ENCODE measurements around the gene SMIM13. TPM values are rescaled to one million over a fixed set of nuclear protein-coding genes. Genes with fewer than 3 reads are reported as not detected.

Gene SMIM13
- total RNA-seq, 1 donor from 2014 or later, result 5.8 TPM

GRCh38 chr6:11174242-11174611, 80.6 kb downstream of the SMIM13 start:
- no peaks in the 10 kb centered on the region for H3K27me3 Mint-ChIP-seq
- no peak for TF ChIP-seq CTCF (IDR thresholded peaks at IDR 0.05)
- CTCF ChIA-PET, result interaction anchor here (1.3 to 7.5 kb wide), 3 partner anchors 285 to 401 kb away, joined by 5 to 157 read pairs (median 6); no protein-coding TSS in a partner anchor
- POLR2A ChIA-PET, result interaction anchor here (1.3 kb wide), 1 partner anchor 207 kb away, joined by 4 read pairs; no protein-coding TSS in a partner anchor
- no peak overlapping the region for H3K27ac Mint-ChIP-seq
- no peak overlapping the region for H3K4me3 Mint-ChIP-seq
- ATAC-seq (ENCODE audit: low read depth), result no peak
- intact Hi-C loops (cut with micrococcal nuclease), result loop anchor here (5.0 kb wide), 1 partner anchor 148 kb away; no protein-coding TSS in a partner anchor
- peaks cover 9% of the 10 kb centered on the region for H3K4me1 Mint-ChIP-seq
- no peak for DNase-seq
- H3K9me3 Mint-ChIP-seq, result no peaks in the 10 kb centered on the region
- no peaks in the 10 kb centered on the region for H3K36me3 Mint-ChIP-seq (ENCODE audit: low read depth)

DNA sequence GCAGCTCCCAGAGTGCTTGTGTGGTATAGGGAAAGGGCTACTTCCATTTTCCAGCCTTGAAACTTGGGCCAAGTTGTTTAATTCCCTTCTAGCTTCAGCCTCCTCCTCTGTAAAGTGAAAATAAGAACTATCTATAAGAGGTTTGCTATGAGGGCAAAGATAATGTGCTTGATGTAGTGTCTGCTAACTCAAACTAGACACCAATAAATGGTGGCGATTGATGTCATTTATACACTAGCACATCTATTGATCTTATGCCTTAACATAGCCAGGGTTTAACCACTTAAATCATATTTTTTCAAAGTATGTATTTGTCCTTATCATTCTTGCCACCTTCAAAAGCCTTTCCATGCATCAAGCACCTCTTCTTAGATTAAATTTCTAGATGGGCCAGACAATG, 83.6 kb downstream of the SMIM13 start:
- H3K9me3 Mint-ChIP-seq, result peaks cover 4% of the 10 kb centered on the region
- H3K36me3 Mint-ChIP-seq (ENCODE audit: low read depth), result peaks cover 9% of the 10 kb centered on the region
- no peaks in the 10 kb centered on the region for H3K27me3 Mint-ChIP-seq
- ATAC-seq (ENCODE audit: low read depth), result no peak
- no peak for DNase-seq
- TF ChIP-seq CTCF (IDR thresholded peaks at IDR 0.05), result no peak
- ChIA-PET POLR2A (no interaction called here), CTCF (interaction anchor here (2.2 kb wide), 1 partner anchor 319 kb away, joined by 11 read pairs; no protein-coding TSS in a partner anchor)
- no peak overlapping the region for H3K27ac Mint-ChIP-seq
- intact Hi-C loops (cut with micrococcal nuclease), result loop anchor here (5.0 kb wide), 1 partner anchor 40 kb away; no protein-coding TSS in a partner anchor
- H3K4me3 Mint-ChIP-seq, result no peak overlapping the region
- peaks cover 7% of the 10 kb centered on the region for H3K4me1 Mint-ChIP-seq

GRCh38 chr6:11179088-11179418, 85.4 kb downstream of the SMIM13 start:
- no peak for DNase-seq
- Mint-ChIP-seq H3K9me3 (peaks cover 4% of the 10 kb centered on the region), H3K27ac (no peak overlapping the region), H3K36me3 (ENCODE audit: low read depth) (peaks cover 24% of the 10 kb centered on the region), H3K4me3 (no peak overlapping the region), H3K4me1 (no peaks in the 10 kb centered on the region), H3K27me3 (no peaks in the 10 kb centered on the region)
- intact Hi-C loops (cut with micrococcal nuclease), result loop anchor here (5.0 kb wide), 1 partner anchor 38 kb away; no protein-coding TSS in a partner anchor
- TF ChIP-seq CTCF (IDR thresholded peaks at IDR 0.05), result no peak
- CTCF ChIA-PET, result interaction anchor here (2.9 kb wide), 1 partner anchor 317 kb away, joined by 11 read pairs; no protein-coding TSS in a partner anchor
- POLR2A ChIA-PET, result no interaction called here
- no peak for ATAC-seq (ENCODE audit: low read depth)

DNA sequence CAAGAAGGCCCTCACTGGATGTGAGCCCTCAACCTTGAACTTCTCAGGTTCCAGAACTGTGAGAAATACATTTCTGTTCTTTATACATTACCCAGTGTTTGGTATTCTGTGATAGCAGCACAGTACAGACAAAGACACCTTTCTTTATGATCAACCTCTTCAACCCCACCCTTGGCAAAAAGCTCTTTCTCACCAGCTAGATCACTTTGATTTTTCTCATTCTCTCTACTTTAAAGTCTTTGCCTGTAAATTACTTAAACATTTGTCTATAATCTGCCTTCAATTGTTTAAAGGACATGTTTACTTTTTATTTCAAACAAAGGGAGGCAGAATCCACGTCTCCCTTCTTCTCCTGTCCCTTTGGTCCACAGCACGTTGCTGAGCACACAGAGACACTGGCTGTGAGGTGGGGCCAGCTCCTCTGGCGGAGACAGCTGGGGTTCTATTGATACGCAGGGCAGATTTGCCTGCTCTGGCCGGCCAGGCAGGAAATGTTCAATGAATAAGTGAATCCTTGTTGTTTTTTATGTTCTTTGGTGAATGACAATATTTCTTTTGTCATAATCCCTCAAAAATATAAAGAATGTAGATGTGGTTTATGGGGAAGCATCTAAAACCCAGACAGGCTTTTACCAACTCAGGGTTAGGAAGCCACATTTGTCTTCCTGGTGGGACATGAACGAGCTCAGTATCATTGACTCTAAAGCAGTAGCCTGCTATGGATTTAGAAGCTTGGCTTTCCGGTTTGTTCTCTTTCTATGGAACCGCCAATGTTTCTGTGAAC, 86.0 kb downstream of the SMIM13 start:
- H3K4me1 Mint-ChIP-seq, result no peaks in the 10 kb centered on the region
- ATAC-seq (ENCODE audit: low read depth) (no peak), DNase-seq (no peak)
- intact Hi-C loops (cut with micrococcal nuclease), result loop anchor here (5.0 kb wide), 1 partner anchor 38 kb away; no protein-coding TSS in a partner anchor
- no peak for TF ChIP-seq CTCF (IDR thresholded peaks at IDR 0.05)
- no peak overlapping the region for H3K27ac Mint-ChIP-seq
- ChIA-PET CTCF (interaction anchor here (1.7 to 2.9 kb wide), 2 partner anchors 8 to 317 kb away, joined by 4 to 11 read pairs; no protein-coding TSS in a partner anchor), POLR2A (no interaction called here)
- peaks cover 29% of the 10 kb centered on the region for H3K36me3 Mint-ChIP-seq (ENCODE audit: low read depth)
- H3K4me3 Mint-ChIP-seq, result no peak overlapping the region
- H3K9me3 Mint-ChIP-seq, result peaks cover 4% of the 10 kb centered on the region
- no peaks in the 10 kb centered on the region for H3K27me3 Mint-ChIP-seq

GRCh38 chr6:11181478-11182136, 88.0 kb downstream of the SMIM13 start:
- no peak overlapping the region for H3K4me3 Mint-ChIP-seq
- no peaks in the 10 kb centered on the region for H3K27me3 Mint-ChIP-seq
- H3K4me1 Mint-ChIP-seq, result no peaks in the 10 kb centered on the region
- ChIA-PET POLR2A (no interaction called here), CTCF (interaction anchor here (1.7 to 2.9 kb wide), 2 partner anchors 10 to 315 kb away, joined by 4 to 11 read pairs; no protein-coding TSS in a partner anchor)
- H3K9me3 Mint-ChIP-seq, result peaks cover 4% of the 10 kb centered on the region
- H3K36me3 Mint-ChIP-seq (ENCODE audit: low read depth), result peaks cover 46% of the 10 kb centered on the region
- intact Hi-C loops (cut with micrococcal nuclease), result no loop called here
- ATAC-seq (ENCODE audit: low read depth) (no peak), DNase-seq (no peak)
- H3K27ac Mint-ChIP-seq, result no peak overlapping the region
- TF ChIP-seq CTCF (IDR thresholded peaks at IDR 0.05), result no peak
